Thyroid gland (tissue), 4 donors: ENCODE data around the gene BEND3.

Experiments used
- CTCF ChIP-seq, 6 experiments: fragments of 200-600 bp in 3 of 6; fragments of 450-650 bp in 3 of 6; sonication (generic) in 3 of 6; IDR thresholded peaks; one replicate each; pipeline ENCODE4 v1.5.1; 2016 to 2019; ENCODE audit warnings: antibody characterized with exemption in 6 of 6, mild to moderate bottlenecking in 2 of 6, inconsistent platforms in 1 of 6, moderate library complexity in 1 of 6
- POLR2A ChIP-seq, 2 donors: fragments of 450-650 bp; IDR thresholded peaks; one replicate each; pipeline ENCODE4 v1.6.1; 2017; ENCODE audit warnings: antibody characterized with exemption in 2 of 2, mild to moderate bottlenecking in 2 of 2, moderate library complexity in 1 of 2

- TF ChIP-seq CTCF (IDR thresholded peaks at IDR 0.05) (no peak), POLR2A (IDR thresholded peaks at IDR 0.05) (no peak)
Measured at GRCh38 chr6:107129370-107129925, 14.1 kb upstream of the BEND3 start.
